Liver (tissue), 9 donors: ENCODE measurements around the gene HHLA2. TPM values are rescaled to one million over a fixed set of nuclear protein-coding genes. Genes with fewer than 3 reads are reported as not detected.

Experiments
- DNase-seq: peaks from one replicate; pipeline ENCODE4 v3.0.0-alpha.2; 2017; ENCODE audit warnings: low spot score
- H3K27ac ChIP-seq, 2 donors: one replicate each; pipeline ENCODE4 v1.7.0; 2013; ENCODE audit warnings: inconsistent platforms in 2 of 2, low read length in 2 of 2, control low read depth in 1 of 2, low read depth in 1 of 2, mild to moderate bottlenecking in 1 of 2
- H3K27me3 ChIP-seq, 4 donors: one replicate each; pipeline versions ENCODE4 v1.6.1 to v1.7.0; 2013; ENCODE audit warnings: low read length in 3 of 4, inconsistent platforms in 1 of 4, mild to moderate bottlenecking in 1 of 4, moderate library complexity in 1 of 4; ENCODE audit not compliant: control insufficient read depth in 4 of 4, insufficient read depth in 4 of 4
- H3K36me3 ChIP-seq, 4 donors: one replicate each; pipeline versions ENCODE4 v1.6.1 to v1.7.0; 2013; ENCODE audit warnings: low read length in 3 of 4, mild to moderate bottlenecking in 3 of 4, low read depth in 1 of 4, moderate library complexity in 1 of 4; ENCODE audit not compliant: control insufficient read depth in 4 of 4, insufficient read depth in 3 of 4
- H3K4me1 ChIP-seq, 4 donors: one replicate each; pipeline versions ENCODE4 v1.6.1 to v1.7.0; 2013; ENCODE audit warnings: low read length in 3 of 4, mild to moderate bottlenecking in 3 of 4, moderate library complexity in 1 of 4; ENCODE audit not compliant: control insufficient read depth in 4 of 4, insufficient read depth in 4 of 4
- H3K4me3 ChIP-seq, 3 donors: one replicate each; pipeline versions ENCODE4 v1.6.1 to v1.7.0; 2013; ENCODE audit warnings: low read length in 3 of 3, control low read depth in 1 of 3, low read depth in 1 of 3, mild to moderate bottlenecking in 1 of 3
- H3K9ac ChIP-seq, 2 donors: one replicate each; pipeline ENCODE4 v1.7.0; 2013; ENCODE audit warnings: low read length in 2 of 2, mild to moderate bottlenecking in 2 of 2, moderate library complexity in 2 of 2, control low read depth in 1 of 2, low read depth in 1 of 2
- H3K9me3 ChIP-seq, 4 donors: one replicate each; pipeline versions ENCODE4 v1.6.1 to v1.7.0; 2013; ENCODE audit warnings: low read length in 3 of 4; ENCODE audit not compliant: control insufficient read depth in 4 of 4
- EGR1 ChIP-seq, 2 donors: IDR thresholded peaks; 2 replicates each; pipeline ENCODE4 v1.6.1; 2016 to 2018; ENCODE audit warnings: antibody characterized with exemption in 2 of 2, low read depth in 2 of 2
- FOXA1 ChIP-seq: IDR thresholded peaks from 2 replicates; pipeline ENCODE4 v1.6.1; 2016; ENCODE audit warnings: antibody characterized with exemption
- GABPA ChIP-seq, 2 donors: IDR thresholded peaks in 1 of 2; conservative IDR thresholded peaks in 1 of 2; 2 replicates each; pipeline ENCODE4 v1.6.1; 2016; ENCODE audit warnings: antibody characterized with exemption in 2 of 2, mild to moderate bottlenecking in 1 of 2, moderate library complexity in 1 of 2
- HNF4A ChIP-seq, 2 donors: conservative IDR thresholded peaks; 2 replicates each; pipeline ENCODE4 v1.6.1; 2016; ENCODE audit warnings: antibody characterized with exemption in 2 of 2, mild to moderate bottlenecking in 2 of 2
- HNF4G ChIP-seq: IDR thresholded peaks from 2 replicates; pipeline ENCODE4 v1.6.1; 2016; ENCODE audit warnings: antibody characterized with exemption
- JUND ChIP-seq, 2 donors: IDR thresholded peaks; 2 replicates each; pipeline ENCODE4 v1.6.1; 2016; ENCODE audit warnings: antibody characterized with exemption in 2 of 2
- RAD21 ChIP-seq, 2 donors: IDR thresholded peaks; 2 replicates each; pipeline ENCODE4 v1.6.1; 2016; ENCODE audit warnings: antibody characterized with exemption in 2 of 2, mild to moderate bottlenecking in 2 of 2
- RXRA ChIP-seq, 2 donors: IDR thresholded peaks; 2 replicates each; pipeline ENCODE4 v1.6.1; 2017 to 2018; ENCODE audit warnings: antibody characterized with exemption in 2 of 2, mild to moderate bottlenecking in 1 of 2
- SP1 ChIP-seq: IDR thresholded peaks from 2 replicates; pipeline ENCODE4 v1.6.1; 2018; ENCODE audit warnings: antibody characterized with exemption, mild to moderate bottlenecking
- TAF1 ChIP-seq: conservative IDR thresholded peaks from 2 replicates; pipeline ENCODE4 v1.6.1; 2016; ENCODE audit warnings: antibody characterized with exemption, mild to moderate bottlenecking
- YY1 ChIP-seq: IDR thresholded peaks from 2 replicates; pipeline ENCODE4 v1.6.1; 2016; ENCODE audit warnings: antibody characterized with exemption, mild to moderate bottlenecking
- WGBS: extraction: QIAGEN DNeasy Blood & Tissue Kit; methylation state at CpG from one replicate; pipeline ENCODE4 v1.1.7; 2013; 5-methylcytosine and 5-hydroxymethylcytosine counted together
- polyA plus RNA-seq, 2 donors: library from polyadenylated mRNA; stranded (reverse) in 1 of 2; unstranded in 1 of 2; fragments of 200-250 nt in 1 of 2; fragments of >200 nt in 1 of 2; fragmentation: Nextera tagmentation in 1 of 2; extraction: Ambion mirVana in 1 of 2; gene quantifications; one replicate each; pipeline versions ENCODE4 v1.2.1 to v1.2.3, GENCODE V29; 2013 to 2015
- total RNA-seq, 2 donors: library from RNA; depleted of rRNA; stranded (reverse); fragments of >200 nt; gene quantifications; one replicate each; pipeline ENCODE4 v1.2.3, GENCODE V29; 2014
- TF ChIP-seq, protein P1 (sequence below): IDR thresholded peaks from 2 replicates; pipeline ENCODE4 v1.6.1; 2016; ENCODE audit warnings: antibody characterized with exemption
- TF ChIP-seq, protein P2 (sequence below): fragments of 150-350 bp; IDR thresholded peaks from 2 replicates; pipeline ENCODE4 v1.5.1; 2017; ENCODE audit warnings: improper control_type of control experiment, low read depth, low read length; ENCODE audit not compliant: missing input control
- TF ChIP-seq, protein P3 (sequence below): IDR thresholded peaks from 2 replicates; pipeline ENCODE4 v1.6.1; 2016; ENCODE audit warnings: antibody characterized with exemption
- TF ChIP-seq, protein P4 (sequence below): IDR thresholded peaks from 2 replicates; pipeline ENCODE4 v1.6.1; 2016; ENCODE audit warnings: antibody characterized with exemption, mild to moderate bottlenecking
- donor health status: healthy.
- donor health status: healthy.
- donor health status: healthy.
- donor health status: healthy.
- donor health status: healthy.

The HHLA2 gene
- total and polyA plus RNA-seq, 4 donors, result 0.07 to 0.14 TPM; not detected in 2

DNA sequence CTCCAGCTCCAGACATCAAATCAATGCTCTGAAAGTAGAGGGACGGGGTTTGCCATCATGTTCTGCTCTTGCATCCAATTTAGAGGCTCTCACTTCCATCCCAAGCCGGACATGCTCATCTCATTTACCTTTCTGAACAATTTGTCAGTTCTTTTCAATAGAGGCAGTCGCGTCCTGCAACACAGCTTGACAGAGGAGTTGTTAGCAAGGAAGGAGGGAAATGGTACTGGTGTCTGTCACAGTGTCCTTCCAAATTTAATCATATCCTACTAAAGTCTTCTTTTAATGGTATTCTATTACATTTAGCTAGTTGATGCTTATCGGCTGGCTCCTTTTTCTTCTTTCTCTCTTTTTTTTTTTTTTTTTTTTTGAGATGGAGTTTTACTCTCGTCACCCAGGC is 45.6 kb downstream of the HHLA2 start:
- Histone ChIP-seq H3K27ac (no peak overlapping the region), H3K4me1 (peaks cover 5 to 23% (median 13%) of the 10 kb centered on the region in 4 donors), H3K36me3 (no peaks in the 10 kb centered on the region), H3K27me3 (no peaks in the 10 kb centered on the region), H3K9me3 (no peaks in the 10 kb centered on the region), H3K4me3 (no peak overlapping the region), H3K9ac (no peak overlapping the region)
- 95% methylated on average over 6 of the region's 6 CpGs for WGBS
- TF ChIP-seq FOXA1 (no peak), SP1 (no peak), TAF1 (no peak), YY1 (no peak), RXRA (IDR thresholded peaks at IDR 0.05) (no peak), EGR1 (IDR thresholded peaks at IDR 0.05; ENCODE audit: low read depth in 2 of 2) (no peak), HNF4G (no peak), RAD21 (IDR thresholded peaks at IDR 0.05) (no peak), GABPA (IDR thresholded peaks at IDR 0.05 in 1 of 2, conservative IDR thresholded peaks at IDR 0.05 in 1 of 2) (no peak), JUND (IDR thresholded peaks at IDR 0.05) (no peak), HNF4A (conservative IDR thresholded peaks at IDR 0.05) (no peak)
- TF ChIP-seq, protein P1, sequence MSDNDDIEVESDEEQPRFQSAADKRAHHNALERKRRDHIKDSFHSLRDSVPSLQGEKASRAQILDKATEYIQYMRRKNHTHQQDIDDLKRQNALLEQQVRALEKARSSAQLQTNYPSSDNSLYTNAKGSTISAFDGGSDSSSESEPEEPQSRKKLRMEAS, result no peak
- TF ChIP-seq, protein P2, sequence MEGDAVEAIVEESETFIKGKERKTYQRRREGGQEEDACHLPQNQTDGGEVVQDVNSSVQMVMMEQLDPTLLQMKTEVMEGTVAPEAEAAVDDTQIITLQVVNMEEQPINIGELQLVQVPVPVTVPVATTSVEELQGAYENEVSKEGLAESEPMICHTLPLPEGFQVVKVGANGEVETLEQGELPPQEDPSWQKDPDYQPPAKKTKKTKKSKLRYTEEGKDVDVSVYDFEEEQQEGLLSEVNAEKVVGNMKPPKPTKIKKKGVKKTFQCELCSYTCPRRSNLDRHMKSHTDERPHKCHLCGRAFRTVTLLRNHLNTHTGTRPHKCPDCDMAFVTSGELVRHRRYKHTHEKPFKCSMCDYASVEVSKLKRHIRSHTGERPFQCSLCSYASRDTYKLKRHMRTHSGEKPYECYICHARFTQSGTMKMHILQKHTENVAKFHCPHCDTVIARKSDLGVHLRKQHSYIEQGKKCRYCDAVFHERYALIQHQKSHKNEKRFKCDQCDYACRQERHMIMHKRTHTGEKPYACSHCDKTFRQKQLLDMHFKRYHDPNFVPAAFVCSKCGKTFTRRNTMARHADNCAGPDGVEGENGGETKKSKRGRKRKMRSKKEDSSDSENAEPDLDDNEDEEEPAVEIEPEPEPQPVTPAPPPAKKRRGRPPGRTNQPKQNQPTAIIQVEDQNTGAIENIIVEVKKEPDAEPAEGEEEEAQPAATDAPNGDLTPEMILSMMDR, result no peak
- TF ChIP-seq, protein P3, sequence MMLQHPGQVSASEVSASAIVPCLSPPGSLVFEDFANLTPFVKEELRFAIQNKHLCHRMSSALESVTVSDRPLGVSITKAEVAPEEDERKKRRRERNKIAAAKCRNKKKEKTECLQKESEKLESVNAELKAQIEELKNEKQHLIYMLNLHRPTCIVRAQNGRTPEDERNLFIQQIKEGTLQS, result no peak
- DNase-seq, result no peak

DNA sequence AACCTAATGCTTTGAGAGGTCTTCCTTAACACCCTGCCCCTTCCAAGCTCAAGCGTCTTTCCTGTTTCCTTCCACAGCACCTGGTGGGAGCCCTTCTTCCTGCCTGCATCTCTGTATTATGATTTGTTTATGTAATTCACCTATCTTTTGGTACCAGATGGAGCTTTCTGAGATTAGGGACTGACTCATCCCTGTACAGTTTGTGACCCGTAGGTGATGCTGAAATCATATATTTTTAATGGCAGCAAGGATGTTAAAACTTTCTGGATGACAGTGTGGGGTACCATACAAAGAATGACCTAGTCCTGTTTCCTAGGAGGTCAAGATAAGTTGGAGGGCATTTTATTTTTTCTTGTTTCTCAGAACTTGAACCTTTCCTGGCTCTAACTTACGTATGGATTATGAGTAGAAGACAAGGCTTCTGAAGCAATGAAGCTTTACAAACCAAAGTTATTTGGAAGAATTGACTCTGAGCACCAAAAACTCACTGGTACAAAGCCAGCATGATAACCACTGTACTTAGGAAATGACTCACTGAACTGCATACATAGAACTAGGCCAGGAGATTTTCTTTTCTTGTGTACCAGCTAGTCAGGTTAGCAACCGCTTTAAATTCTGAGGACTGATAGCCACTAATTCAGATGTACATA is 46.6 kb downstream of the HHLA2 start:
- TF ChIP-seq RXRA (IDR thresholded peaks at IDR 0.05) (no peak), HNF4A (conservative IDR thresholded peaks at IDR 0.05) (no peak), YY1 (no peak)
- TF ChIP-seq, protein P4, sequence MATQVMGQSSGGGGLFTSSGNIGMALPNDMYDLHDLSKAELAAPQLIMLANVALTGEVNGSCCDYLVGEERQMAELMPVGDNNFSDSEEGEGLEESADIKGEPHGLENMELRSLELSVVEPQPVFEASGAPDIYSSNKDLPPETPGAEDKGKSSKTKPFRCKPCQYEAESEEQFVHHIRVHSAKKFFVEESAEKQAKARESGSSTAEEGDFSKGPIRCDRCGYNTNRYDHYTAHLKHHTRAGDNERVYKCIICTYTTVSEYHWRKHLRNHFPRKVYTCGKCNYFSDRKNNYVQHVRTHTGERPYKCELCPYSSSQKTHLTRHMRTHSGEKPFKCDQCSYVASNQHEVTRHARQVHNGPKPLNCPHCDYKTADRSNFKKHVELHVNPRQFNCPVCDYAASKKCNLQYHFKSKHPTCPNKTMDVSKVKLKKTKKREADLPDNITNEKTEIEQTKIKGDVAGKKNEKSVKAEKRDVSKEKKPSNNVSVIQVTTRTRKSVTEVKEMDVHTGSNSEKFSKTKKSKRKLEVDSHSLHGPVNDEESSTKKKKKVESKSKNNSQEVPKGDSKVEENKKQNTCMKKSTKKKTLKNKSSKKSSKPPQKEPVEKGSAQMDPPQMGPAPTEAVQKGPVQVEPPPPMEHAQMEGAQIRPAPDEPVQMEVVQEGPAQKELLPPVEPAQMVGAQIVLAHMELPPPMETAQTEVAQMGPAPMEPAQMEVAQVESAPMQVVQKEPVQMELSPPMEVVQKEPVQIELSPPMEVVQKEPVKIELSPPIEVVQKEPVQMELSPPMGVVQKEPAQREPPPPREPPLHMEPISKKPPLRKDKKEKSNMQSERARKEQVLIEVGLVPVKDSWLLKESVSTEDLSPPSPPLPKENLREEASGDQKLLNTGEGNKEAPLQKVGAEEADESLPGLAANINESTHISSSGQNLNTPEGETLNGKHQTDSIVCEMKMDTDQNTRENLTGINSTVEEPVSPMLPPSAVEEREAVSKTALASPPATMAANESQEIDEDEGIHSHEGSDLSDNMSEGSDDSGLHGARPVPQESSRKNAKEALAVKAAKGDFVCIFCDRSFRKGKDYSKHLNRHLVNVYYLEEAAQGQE, result no peak
- WGBS, result 86% methylated on average over 4 of the region's 4 CpGs
- no peak overlapping the region for H3K27ac ChIP-seq
- peaks cover 5 to 23% (median 13%) of the 10 kb centered on the region in 4 donors for H3K4me1 ChIP-seq
- no peaks in the 10 kb centered on the region for H3K9me3 ChIP-seq
- H3K4me3 ChIP-seq, result no peak overlapping the region
- DNase-seq, result no peak
- no peak overlapping the region for H3K9ac ChIP-seq
- H3K27me3 ChIP-seq, result no peaks in the 10 kb centered on the region
- H3K36me3 ChIP-seq, result no peaks in the 10 kb centered on the region
